ENCODE data around the gene TSPAN9.

TSPAN9 gene

DNA sequence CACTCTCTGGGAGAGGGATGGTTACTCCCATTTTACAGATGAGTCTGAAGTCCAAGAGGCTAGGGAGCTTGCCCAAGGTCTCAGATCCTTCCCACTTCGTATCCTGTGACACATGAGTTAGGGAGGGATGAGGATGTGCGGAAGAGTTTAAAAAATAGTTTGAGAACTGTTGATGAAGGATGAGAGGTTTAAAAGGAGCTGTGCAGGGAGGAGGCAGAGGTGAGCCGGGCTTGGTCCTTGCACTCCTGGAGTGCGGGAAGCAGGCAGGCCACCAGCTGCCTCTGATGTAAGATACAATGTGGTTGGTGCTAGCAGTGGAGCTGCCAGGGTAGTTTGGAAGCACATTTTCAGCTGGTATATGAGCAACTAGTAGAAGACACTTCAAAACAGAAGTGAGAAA lies 46.5 kb downstream of the TSPAN9 start:
- DNase-seq (ENCODE audit: low read depth, low spot score) = no peak

GRCh38 chr12:3124917-3125316 lies 47.7 kb downstream of the TSPAN9 start:
- DNase-seq (ENCODE audit: low read depth, low spot score) = no peak

DNA sequence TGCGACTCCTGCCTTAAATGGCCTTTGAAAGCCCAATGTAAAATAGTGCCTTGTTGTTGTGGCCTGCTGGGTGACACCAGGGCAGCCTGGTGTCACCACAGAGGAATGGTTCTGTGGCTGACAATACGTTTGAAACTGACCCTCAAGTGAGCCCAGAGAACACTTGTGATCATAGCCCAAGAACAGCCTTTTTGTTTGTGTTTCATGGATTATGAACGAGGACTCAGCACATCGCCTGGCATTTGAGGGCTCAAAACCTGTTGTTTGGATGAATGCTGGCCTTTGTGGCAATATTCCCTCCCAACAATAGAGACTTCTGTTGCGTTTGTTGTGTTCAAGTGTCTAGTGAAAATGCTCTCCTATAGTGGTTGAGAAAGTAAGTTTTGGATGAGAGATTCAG lies 48.5 kb downstream of the TSPAN9 start:
- no peak for DNase-seq (ENCODE audit: low read depth, low spot score)

GRCh38 chr12:3127832-3128231 lies 50.7 kb downstream of the TSPAN9 start:
- DNase-seq (ENCODE audit: low read depth, low spot score) = no peak

- DNase-seq (ENCODE audit: low read depth, low spot score) = no peak
These were observed 51.5 kb downstream of the TSPAN9 start for GRCh38 chr12:3128498-3129293.

GRCh38 chr12:3129301-3130056 lies 52.3 kb downstream of the TSPAN9 start:
- no peak for DNase-seq (ENCODE audit: low read depth, low spot score)

DNA sequence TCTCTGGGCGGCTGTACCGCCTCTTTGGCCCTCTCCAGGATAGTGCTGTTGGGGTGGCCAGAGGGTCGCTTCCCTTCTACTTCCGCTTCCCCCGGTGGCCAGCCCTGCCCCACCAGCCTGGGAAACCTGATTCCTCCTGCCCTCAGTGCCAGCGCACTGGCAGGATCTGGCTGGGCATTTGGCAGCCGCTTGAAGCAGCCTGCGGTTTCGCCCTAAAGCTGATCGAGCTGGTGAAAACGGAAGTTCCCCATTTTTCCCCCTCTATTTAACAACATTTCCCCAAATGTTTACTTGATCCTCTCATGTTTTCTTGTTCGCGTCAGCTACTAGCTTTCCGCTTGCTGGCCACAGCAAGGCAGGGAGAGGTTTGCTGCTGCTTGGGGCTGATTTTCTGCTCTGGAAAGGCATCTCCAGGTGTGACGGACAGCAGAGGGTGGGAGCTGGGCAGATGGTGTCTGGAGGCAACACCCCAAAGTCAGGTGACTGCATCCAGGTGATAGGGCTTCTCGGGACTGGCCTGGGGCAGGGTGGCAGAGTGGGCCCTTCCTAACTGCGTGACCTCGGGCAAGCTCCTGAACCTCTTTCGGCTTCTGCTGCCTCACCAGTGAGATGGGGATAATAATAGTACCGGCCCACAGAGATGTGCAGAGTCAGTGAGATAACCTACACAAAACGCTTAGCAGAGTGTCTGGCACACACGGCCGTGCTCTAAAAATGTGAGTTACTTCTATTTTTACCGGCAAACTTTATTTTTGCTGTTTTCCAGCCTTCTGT lies 53.1 kb downstream of the TSPAN9 start:
- DNase-seq (ENCODE audit: low read depth, low spot score) = no peak

DNA sequence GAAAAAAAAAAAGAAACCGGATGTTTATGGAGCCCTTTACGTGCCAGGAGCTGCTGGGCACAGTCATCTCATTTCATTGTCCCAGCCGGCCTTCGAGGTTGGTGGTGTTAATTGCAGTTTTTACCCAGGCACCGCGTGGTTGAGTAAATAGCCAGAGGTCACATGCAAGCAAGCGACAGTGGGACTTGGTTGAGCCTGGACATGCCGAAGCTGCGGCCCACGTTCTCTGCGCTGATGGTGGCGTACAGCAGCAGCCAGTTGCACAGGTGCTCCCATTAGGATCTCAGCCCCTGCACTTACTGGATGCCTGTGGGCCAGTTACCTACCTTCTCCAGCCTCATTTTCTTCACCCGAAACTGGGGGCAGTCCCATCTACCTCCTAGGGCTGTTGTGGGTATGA lies 54.0 kb downstream of the TSPAN9 start:
- no peak for DNase-seq (ENCODE audit: low read depth, low spot score)

DNA sequence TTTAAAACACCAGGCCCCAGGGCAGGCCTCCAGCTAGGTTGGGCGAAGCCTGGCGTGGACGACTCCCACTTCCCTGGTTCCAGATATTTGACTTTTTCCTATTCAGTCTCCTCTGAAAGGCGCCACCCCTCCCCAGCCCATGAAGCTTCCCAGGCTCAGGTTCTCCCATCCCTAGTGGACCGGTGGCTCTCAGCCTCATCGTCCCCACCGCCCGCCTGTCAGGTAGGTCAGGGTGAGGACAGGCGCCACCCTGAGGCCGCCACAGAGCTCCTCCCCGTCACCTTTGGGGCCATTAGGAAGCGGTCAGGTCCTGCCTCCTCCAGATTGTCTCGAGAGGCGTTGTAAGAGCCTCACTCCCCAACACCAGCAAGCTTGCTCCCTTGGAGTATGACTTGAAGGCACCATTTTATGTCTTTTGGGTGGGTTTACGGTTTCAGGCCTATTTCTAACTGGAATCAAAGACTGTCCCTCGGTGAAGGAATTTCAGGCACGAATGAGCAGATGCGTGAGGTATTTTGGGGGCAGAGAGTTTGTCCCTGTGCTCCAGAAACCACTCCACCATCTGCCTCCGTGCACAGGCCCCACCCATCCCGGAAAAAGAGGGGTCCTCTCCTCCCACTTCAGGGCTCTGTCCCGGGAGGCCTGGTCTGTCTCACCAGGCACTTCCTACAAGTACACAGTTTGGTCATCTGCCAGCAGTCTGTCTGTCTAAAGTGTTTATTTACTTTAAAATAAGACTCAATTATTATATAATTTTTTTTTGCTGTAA lies 55.6 kb downstream of the TSPAN9 start:
- DNase-seq (ENCODE audit: low read depth, low spot score) = no peak

DNA sequence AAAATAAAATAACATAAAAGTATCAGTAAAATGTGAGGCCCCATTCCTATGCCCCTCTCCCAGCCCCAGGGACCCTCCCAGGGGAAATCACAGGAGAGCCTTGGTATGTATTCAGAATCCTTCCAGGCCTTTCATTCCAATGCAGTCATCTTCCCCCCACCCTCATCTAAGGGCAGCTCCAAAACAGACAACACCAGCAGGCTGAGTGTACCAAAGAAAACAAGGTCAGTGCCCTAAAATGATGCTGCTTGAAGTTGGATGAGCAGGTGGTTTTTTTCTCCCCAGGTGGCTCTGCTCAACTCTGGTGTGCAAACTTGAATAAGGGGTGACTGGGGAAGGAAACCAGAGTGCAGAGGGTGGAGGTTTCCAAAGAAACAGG lies 56.2 kb downstream of the TSPAN9 start:
- no peak for DNase-seq (ENCODE audit: low read depth, low spot score)

DNA sequence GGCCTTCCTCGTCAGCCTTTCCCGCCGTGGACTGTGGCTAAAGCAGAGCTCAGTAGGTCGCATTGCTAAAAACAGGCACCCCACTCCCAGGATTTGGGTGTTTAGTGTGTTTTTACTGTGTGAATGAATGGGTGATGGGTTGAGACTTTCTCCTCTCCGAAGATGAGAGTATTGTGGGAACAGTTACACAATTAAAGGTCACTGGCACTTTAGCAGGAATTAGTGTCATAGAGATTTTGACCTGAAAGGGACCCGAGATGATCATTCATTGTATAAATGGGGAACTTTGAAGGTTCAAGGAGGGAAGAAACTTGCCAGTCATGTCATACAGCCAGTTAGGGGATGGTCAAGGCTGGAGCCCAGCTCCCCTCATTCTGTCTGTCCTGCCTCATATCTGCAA lies 56.9 kb downstream of the TSPAN9 start:
- DNase-seq (ENCODE audit: low read depth, low spot score) = no peak

DNA sequence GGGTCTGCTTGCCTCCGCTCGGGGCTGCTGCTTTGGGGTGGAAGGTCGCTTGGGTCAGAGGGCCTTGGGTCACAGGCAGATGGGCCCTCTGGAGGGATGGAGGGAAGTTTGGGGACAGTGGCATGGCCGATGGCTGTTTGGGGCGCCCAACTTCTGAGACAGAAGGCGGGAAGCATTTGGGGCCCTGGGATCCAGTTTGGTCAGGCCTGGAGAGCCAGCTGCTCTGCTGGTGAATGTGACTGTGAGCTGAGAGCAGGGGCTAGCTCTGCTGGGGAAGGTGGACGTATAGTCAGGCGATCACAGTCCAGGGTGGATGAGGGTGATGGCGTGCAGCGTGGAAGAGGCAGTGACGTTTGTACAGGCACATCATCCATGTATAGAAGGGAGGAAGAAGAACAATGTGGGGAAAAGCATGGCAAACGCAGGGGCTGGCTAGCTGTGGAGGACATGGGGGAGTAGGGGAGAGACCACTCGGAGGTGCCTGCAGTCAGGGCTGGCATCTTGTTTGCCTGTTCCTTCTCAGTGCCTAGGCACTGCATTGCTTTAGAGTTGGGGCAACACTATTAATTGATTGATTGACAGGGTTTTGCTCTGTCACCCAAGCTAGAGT lies 57.5 kb downstream of the TSPAN9 start:
- DNase-seq (ENCODE audit: low read depth, low spot score) = no peak

DNA sequence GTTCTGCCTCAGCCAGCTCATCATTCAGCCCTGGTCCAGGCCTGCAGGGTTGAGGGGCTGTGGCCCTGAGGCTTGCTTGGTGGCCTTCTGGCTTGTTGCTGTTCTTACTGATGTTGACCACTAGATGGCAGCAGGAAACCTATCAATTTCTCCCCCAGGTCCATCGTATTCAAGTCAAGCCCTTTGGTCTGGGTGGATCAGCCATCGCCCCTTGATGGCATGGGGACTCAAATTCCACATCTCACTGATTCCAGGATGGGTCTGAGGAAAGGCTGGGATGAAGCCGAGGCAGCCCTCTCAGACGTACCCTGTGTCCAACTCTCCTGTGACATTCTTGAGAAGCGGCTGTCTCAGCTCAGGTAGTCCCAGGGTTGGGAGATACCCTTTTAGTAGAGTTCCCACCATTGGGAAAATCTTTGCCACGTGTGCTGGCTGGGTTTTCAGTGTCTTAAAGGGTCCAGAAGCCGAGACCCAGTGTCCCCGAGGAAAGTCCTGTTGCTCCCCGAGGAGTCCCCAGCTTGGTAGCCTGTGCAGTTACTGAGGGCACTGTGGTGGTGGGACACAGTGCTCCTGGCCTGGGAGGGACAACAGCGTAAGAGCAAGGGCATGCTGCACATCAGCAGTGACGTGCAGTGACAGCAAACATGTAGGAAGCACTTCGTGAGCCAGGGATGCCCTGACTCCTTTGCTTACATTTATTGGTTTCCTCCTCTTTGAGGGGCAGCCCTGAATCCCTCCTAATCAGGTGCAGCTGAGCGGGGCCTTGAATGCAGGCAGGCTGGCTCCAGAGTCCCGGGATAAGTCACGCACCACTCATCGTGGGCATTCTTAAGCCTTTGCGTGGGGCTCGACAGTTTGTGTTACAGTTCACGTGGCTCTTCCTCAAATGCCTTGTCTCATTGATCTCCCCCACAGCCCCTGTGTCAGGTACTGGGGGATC lies 58.6 kb downstream of the TSPAN9 start:
- DNase-seq (ENCODE audit: low read depth, low spot score) = peak; percentile 2

DNA sequence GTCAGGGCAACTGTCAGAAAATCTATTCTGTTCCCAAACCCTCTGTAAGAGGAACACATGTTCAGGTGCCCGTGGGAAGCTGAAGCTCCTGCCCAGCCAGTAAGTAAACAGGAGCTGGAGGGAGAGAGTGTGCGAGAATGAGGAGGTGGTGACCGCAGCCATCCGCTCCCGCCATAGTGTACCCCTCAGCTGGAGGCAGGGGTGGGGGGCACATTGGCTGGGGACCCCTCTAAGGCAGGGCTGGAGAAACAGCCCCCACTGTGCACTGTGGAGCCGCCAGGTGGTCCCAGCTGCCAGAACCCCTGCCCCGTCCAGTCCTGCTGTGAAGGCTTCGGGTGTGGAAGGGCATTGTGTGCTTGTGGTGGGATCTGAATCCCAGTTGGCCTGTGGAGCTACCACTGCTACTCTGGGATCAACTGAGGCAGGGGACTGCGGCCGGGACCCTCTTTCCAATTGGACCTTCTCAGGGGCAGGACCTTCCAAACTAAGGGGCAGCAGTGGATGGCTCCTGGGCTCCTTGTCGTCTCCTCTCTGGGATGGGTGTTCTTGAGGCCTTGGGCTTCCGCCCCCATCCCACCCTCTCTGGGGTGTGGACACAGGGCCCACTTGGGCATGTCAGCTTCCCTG lies 59.6 kb downstream of the TSPAN9 start:
- no peak for DNase-seq (ENCODE audit: low read depth, low spot score)

DNA sequence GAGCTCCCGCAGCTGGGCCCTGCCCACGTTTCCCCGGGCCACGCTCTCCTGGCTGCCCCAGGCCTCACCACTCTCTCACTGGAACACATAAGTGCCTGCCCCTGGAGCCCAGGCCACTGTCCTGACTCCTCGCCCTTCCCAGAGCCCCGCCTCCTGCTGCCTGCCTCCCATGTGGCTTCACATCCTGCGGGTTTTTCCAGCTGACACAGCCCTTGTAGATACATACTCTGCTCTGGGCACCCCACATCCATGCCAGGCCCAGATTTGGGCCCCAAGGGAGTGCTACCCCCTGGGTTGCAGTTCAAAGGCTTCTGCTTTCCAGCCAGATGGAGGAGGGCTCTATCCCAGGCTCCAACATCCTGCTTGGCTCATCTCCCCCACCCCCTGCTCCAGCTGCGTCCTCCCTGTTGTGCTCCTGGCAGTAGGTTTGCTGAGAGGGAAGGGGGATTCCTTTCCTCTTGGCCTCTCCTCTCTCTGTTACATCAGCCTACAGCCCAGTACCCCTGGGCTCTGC lies 60.1 kb downstream of the TSPAN9 start:
- DNase-seq (ENCODE audit: low read depth, low spot score) = no peak

GRCh38 chr12:3137814-3138445 lies 60.8 kb downstream of the TSPAN9 start:
- DNase-seq (ENCODE audit: low read depth, low spot score) = no peak

GRCh38 chr12:3138941-3139511 lies 61.8 kb downstream of the TSPAN9 start:
- no peak for DNase-seq (ENCODE audit: low read depth, low spot score)

DNA sequence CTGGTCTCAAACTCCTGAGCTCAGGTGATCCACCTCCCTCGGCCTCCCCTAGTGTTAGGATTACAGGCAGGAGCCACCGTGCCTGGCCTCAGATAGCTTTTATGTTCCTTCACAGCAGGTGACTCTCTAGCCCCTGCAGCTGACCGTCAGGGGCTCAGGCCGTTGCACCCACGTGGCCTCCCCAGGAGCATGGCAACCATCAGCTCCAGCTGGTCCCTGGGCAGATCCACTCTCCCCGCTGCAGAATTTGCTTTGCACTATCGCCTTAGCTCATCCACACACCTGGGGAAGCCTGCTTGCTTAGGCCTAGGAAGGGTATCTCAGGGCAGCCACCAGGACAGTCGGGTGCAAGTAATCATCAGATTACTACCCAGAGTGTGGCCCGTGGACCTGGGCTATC lies 62.6 kb downstream of the TSPAN9 start:
- DNase-seq (ENCODE audit: low read depth, low spot score) = no peak

GRCh38 chr12:3140284-3140683 lies 63.1 kb downstream of the TSPAN9 start:
- DNase-seq (ENCODE audit: low read depth, low spot score) = no peak

Measured in activated CD4-positive, CD25-positive, alpha-beta regulatory T cell treated with anti-CD3 and anti-CD28 coated beads, Interleukin-2, amount 50 U/mL, for 16 hours (primary cell).